RWPE1 (cell line): ENCODE results near the gene PLEKHN1.
A peak's percentile ranks its signal among the peaks of the same experiment; 100 is the strongest.
"Not testable (repeated sequence)": the region's sequence is repeated elsewhere in the genome, so short reads cannot be mapped to it uniquely, and the experiment has no call there.

Experiments
- CTCF ChIA-PET: fragments of 350-600 bp; sonication (Branson Sonifier 250); formaldehyde crosslinking; extraction: SDS; loops from one replicate; lab custom pipeline; 2021; lab: Yijun Ruan, JAX
- POLR2A ChIA-PET: fragments of 400-600 bp; formaldehyde crosslinking; extraction: SDS; loops from one replicate; lab custom pipeline; 2020; ENCODE audit warnings: antibody characterized with exemption; ENCODE audit not compliant: low non-redundant PET; lab: Yijun Ruan, JAX
- DNase-seq: peaks from one replicate; pipeline ENCODE4 v3.0.0; 2012; ENCODE audit warnings: low spot score
- H3K27ac ChIP-seq: fragments of 450-650 bp; 2 replicates; pipeline ENCODE4 v1.5.1; 2017
- TF ChIP-seq, protein P1 (sequence below): fragments of 450-650 bp; conservative IDR thresholded peaks from 2 replicates; pipeline ENCODE4 v1.5.1; 2017; ENCODE audit warnings: low read depth, mild to moderate bottlenecking

PLEKHN1 gene

DNA sequence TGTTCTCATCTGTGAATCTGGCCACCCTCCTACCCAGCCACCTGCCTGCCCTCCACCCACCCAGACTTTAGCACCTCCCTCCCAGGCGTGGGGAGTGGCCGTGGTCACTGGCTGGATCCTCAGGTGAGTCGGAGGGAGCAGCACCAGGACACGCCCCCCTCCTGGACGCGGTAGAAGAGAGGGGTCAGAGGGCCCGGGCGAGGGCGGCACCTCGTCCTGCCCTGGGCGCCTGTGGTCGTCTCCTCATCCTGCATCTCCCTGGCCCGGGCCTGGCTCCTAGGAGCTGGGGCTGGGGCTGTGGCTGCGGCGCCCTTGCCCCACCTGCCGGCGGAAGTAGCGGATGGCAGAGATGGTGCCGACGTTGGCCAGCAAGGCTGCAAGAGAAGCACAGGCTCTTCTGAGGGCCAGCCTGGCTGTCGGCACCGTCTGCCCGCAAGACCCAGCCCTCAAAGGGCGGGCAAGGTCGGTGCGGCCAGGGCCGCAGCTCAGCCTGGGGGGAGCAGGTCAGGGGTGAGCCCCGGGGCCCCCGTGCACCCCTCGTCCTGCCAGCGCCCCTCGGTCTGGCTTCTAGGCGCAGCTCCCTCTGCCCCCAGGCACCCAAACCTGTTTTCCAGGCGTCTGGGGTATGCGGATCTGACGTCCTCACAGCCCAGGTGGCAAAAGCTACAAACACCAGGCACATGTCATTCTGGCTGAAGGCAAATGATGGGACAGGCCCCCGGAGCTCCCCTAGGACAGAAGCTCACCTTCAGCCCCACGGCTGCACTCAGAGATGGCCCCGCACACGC, 9.8 kb downstream of the PLEKHN1 start:
- TF ChIP-seq, protein P1, sequence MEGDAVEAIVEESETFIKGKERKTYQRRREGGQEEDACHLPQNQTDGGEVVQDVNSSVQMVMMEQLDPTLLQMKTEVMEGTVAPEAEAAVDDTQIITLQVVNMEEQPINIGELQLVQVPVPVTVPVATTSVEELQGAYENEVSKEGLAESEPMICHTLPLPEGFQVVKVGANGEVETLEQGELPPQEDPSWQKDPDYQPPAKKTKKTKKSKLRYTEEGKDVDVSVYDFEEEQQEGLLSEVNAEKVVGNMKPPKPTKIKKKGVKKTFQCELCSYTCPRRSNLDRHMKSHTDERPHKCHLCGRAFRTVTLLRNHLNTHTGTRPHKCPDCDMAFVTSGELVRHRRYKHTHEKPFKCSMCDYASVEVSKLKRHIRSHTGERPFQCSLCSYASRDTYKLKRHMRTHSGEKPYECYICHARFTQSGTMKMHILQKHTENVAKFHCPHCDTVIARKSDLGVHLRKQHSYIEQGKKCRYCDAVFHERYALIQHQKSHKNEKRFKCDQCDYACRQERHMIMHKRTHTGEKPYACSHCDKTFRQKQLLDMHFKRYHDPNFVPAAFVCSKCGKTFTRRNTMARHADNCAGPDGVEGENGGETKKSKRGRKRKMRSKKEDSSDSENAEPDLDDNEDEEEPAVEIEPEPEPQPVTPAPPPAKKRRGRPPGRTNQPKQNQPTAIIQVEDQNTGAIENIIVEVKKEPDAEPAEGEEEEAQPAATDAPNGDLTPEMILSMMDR = peak; percentile 82
- POLR2A ChIA-PET = interaction anchor here (0.9 kb wide), 1 partner anchor 9 kb away, joined by 6 read pairs; the partner anchor contains the start of gene PLEKHN1
- CTCF ChIA-PET = interaction anchor here (0.6 to 1.8 kb wide), 10 partner anchors 15 to 337 kb away, joined by 3 to 9 read pairs (median 4); partner anchors contain the start of gene NOC2L
- H3K27ac ChIP-seq = peak overlapping the region; percentile 81
- DNase-seq = peak; percentile 77

DNA sequence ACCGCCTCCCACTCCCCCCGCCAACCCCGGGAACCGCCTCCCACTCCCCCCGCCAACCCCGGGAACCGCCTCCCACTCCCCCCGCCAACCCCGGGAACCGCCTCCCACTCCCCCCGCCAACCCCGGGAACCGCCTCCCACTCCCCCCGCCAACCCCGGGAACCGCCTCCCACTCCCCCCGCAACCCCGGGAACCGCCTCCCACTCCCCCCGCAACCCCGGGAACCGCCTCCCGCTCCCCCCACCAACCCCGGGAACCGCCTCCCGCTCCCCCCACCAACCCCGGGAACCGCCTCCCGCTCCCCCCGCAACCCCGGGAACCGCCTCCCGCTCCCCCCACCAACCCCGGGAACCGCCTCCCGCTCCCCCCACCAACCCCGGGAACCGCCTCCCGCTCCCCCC, 10.5 kb downstream of the PLEKHN1 start:
- DNase-seq, H3K27ac ChIP-seq: not testable (repeated sequence)
- ChIA-PET POLR2A (interaction anchor here (0.9 kb wide), 1 partner anchor 10 kb away, joined by 6 read pairs; the partner anchor contains the start of gene PLEKHN1), CTCF (interaction anchor here (0.6 to 1.8 kb wide), 4 partner anchors 18 to 274 kb away, joined by 3 to 9 read pairs (median 4); partner anchors contain the start of gene NOC2L)

DNA sequence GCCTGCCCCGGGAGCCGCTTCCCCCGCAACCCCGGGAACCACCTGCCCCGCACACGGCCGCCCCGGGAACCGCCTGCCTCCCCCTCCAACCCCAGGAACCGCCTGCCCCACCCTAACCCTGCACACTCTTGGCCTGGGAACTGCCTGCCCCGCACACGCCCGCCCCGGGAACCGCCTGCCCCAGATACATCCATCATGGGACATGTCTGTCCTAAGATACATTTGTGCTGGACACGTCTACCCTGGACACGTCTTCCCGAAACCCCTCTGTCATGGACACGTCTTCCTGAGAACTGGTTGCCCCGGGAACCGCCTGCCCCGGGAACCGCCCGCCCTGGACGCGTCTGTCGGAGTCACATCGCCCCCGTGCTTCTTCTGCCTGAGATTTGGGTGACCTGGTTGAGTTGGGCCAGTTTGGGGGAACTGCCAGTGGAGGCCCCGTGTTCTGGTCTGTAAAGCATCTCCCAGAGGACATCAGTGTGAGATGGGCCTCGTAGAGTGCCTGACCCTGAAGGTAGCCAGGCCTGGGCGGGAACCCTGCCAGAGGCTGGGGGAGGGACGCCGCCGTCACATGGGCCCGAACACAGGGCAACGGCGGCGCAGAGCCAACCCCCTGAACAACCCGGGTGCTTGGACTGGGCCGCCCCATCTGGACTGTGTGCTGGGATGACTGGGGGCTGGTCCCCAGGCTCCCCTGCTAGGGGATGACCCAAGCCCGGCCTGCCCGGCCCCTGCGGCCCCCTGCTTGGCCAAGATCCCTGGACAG, 12.0 kb downstream of the PLEKHN1 start:
- CTCF ChIA-PET = no interaction called here
- DNase-seq = no peak
- POLR2A ChIA-PET = no interaction called here
- H3K27ac ChIP-seq = no peak overlapping the region
- TF ChIP-seq, protein P1 = no peak

DNA sequence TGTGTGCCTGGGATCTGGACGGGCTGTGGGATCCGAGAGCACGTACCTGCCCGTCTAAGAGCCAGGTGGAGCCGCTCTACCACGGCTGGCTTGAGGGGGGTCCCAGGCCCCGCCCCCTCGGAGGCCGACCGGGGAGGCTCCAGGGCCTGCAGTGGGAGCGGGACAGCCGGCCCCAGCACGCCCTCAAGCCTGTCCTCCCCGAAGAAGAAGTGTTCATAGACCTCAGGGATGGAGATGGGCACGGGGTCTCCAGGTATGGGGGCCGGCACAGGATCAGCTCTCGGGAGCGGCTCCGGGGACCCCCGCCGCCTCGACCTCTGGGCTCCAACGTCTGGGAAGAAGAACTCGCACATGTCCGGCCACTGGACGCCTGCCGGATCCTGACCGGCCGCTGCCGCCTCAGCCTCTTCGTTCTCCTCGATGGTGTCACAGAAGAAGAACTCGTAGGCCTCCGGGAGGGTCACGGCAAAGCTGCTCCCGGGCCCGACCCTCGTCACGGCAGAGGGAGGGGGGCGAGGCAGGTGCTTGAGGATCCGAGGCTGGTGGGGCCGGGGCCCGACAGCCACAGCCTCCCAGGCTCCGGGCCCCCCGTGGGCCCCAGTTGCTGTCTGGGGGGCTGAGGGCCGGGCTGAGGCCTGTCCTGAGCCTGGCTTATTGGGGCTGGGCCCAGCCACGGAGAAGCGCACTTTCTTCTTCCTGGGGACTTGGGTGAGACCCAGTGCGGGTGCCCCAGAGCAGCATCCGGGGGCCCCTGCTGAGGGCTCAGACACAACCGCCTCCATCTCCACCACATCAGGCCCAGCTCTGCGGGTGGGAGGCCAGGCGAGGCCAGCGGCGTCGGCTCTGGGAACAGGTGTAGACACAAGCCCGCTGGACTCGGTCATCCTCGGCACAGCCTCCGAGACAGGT, 12.8 kb downstream of the PLEKHN1 start:
- TF ChIP-seq, protein P1 = no peak
- POLR2A ChIA-PET = no interaction called here
- no peak overlapping the region for H3K27ac ChIP-seq
- no peak for DNase-seq
- CTCF ChIA-PET = interaction anchor here (0.8 kb wide), 2 partner anchors 23 to 73 kb away, joined by 3 to 5 read pairs; no protein-coding TSS in a partner anchor

DNA sequence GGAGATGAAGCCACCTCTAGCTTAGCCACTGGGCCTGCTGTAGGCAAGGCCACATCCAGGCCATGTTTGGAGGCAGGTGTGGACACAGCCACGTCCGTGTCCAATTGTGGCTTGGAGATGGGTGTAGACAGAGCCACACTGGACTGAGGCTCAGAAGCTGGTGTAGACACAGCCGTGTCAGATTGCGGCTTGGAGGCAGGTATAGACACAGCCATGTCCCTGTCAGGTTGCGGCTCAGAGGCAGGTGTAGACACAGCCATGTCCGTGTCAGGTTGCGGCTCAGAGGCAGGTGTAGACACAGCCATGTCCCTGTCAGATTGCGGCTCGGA, 13.4 kb downstream of the PLEKHN1 start:
- H3K27ac ChIP-seq = no peak overlapping the region
- ChIA-PET POLR2A (interaction anchor here (1.0 kb wide), 1 partner anchor 22 kb away, joined by 4 read pairs; no protein-coding TSS in a partner anchor), CTCF (interaction anchor here (0.8 to 1.0 kb wide), 3 partner anchors 13 to 74 kb away, joined by 3 to 5 read pairs (median 3); no protein-coding TSS in a partner anchor)
- TF ChIP-seq, protein P1 = no peak
- DNase-seq = no peak

DNA sequence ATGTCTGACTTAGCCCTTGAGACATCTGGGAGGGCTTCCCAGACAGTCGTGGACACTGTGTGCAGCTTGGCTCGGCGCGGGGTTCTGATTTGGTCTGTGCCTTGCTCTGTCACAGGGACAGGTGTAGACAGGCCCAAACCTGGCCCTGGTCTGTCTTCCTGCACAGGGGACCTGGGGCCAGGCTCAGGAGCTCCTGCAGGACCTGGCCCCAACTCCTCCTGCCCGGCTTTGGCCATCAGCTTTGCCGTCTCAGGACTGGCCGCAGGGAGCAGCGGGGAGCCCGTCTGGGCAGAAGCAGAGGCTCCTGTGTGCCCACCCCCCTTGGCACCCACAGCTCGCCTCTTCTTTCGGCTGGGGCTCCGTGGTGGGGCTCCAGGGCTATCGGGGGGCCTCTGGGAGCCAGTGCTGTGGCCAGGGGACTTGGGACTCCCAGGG, 13.9 kb downstream of the PLEKHN1 start:
- ChIA-PET CTCF (interaction anchor here (0.8 to 1.0 kb wide), 3 partner anchors 13 to 74 kb away, joined by 3 to 5 read pairs (median 3); no protein-coding TSS in a partner anchor), POLR2A (interaction anchor here (1.0 to 1.3 kb wide), 2 partner anchors 13 to 22 kb away, joined by 4 to 5 read pairs; no protein-coding TSS in a partner anchor)
- TF ChIP-seq, protein P1 = no peak
- H3K27ac ChIP-seq = no peak overlapping the region
- DNase-seq = no peak
